Raji (cell line): ENCODE data around the gene RSPRY1.

ENCODE experiments used
- POLR2A ChIP-seq: IDR thresholded peaks from 2 replicates; pipeline ENCODE4 v1.6.1; 2011; ENCODE audit warnings: low read depth, low read length, control low read depth; ENCODE audit not compliant: insufficient read depth

Gene RSPRY1

GRCh38 chr16:57282510-57283213 is 96.5 kb downstream of the RSPRY1 start:
- TF ChIP-seq POLR2A, result no peak

GRCh38 chr16:57283214-57283958 is 97.3 kb downstream of the RSPRY1 start:
- no peak for TF ChIP-seq POLR2A

GRCh38 chr16:57283959-57284208 is 97.8 kb downstream of the RSPRY1 start:
- no peak for TF ChIP-seq POLR2A

- TF ChIP-seq POLR2A, result no peak
Measured at GRCh38 chr16:57284209-57284951, 98.3 kb downstream of the RSPRY1 start, which contains the start of gene PLLP. Gene PLLP, minus strand, starts transcription at chr16:57284672. Its CDS starts 132 bp downstream, at chr16:57284540.

- no peak for TF ChIP-seq POLR2A
Measured at GRCh38 chr16:57284952-57285363, 98.8 kb downstream of the RSPRY1 start.

- TF ChIP-seq POLR2A, result no peak
Measured at GRCh38 chr16:57285379-57285778, 99.2 kb downstream of the RSPRY1 start.

GRCh38 chr16:57289391-57290257 is 103.5 kb downstream of the RSPRY1 start:
- no peak for TF ChIP-seq POLR2A
